Measurements from ENCODE around the gene KRTAP2-1.
"Not testable (repeated sequence)": the region's sequence is repeated elsewhere in the genome, so short reads cannot be mapped to it uniquely, and the experiment has no call there.

Gene KRTAP2-1

GRCh38 chr17:41010441-41010840 is 36.7 kb downstream of the KRTAP2-1 start:
- no peak for DNase-seq

- DNase-seq, result no peak
Observed at GRCh38 chr17:41009936-41010335, 37.2 kb downstream of the KRTAP2-1 start.

GRCh38 chr17:41009301-41009760 is 37.8 kb downstream of the KRTAP2-1 start:
- DNase-seq, result no peak

- DNase-seq, result no peak
Observed at GRCh38 chr17:41008811-41009210, 38.3 kb downstream of the KRTAP2-1 start, which contains the start of gene KRTAP3-1. KRTAP3-1 (minus strand) TSS chr17:41009128; CDS start chr17:41009074, 54 bp downstream.

- no peak for DNase-seq
Observed at GRCh38 chr17:41004397-41004796, 42.7 kb downstream of the KRTAP2-1 start.

GRCh38 chr17:41003926-41004325 is 43.2 kb downstream of the KRTAP2-1 start:
- DNase-seq, result no peak

- no peak for DNase-seq
Observed at GRCh38 chr17:41002814-41003213, 44.3 kb downstream of the KRTAP2-1 start.

- no peak for DNase-seq
Observed at GRCh38 chr17:41001795-41002194, 45.3 kb downstream of the KRTAP2-1 start.

GRCh38 chr17:40999563-40999962 is 47.6 kb downstream of the KRTAP2-1 start, which contains the start of gene KRTAP3-2:
KRTAP3-2 (minus strand) TSS chr17:40999906; CDS start chr17:40999853, 53 bp downstream.
- DNase-seq, result not testable (repeated sequence)

- no peak for DNase-seq
Observed at GRCh38 chr17:40997361-40997760, 49.8 kb downstream of the KRTAP2-1 start.

GRCh38 chr17:40996829-40997228 is 50.3 kb downstream of the KRTAP2-1 start:
- DNase-seq, result no peak

Measured in COR-L47 (cell line).